Hippocampal formation (tissue), 2 donors: ENCODE data around the gene PEX14.

Experiments
- DNase-seq, 2 donors: peaks; one replicate each; lab custom pipeline; 2025; lab: John Stamatoyannopoulos, UW

Gene PEX14

GRCh38 chr1:10632691-10633090 is 157.9 kb downstream of the PEX14 start:
- no peak for DNase-seq

GRCh38 chr1:10633416-10633815 is 158.7 kb downstream of the PEX14 start:
- DNase-seq, result no peak

GRCh38 chr1:10634075-10634427 is 159.3 kb downstream of the PEX14 start:
- no peak for DNase-seq

- DNase-seq, result no peak
Measured at GRCh38 chr1:10634428-10635084, 159.8 kb downstream of the PEX14 start.

- no peak for DNase-seq
Measured at GRCh38 chr1:10635085-10635896, 160.5 kb downstream of the PEX14 start.

- no peak for DNase-seq
Measured at GRCh38 chr1:10635992-10636391, 161.2 kb downstream of the PEX14 start.

- no peak for DNase-seq
Measured at GRCh38 chr1:10637400-10637799, 162.7 kb downstream of the PEX14 start.

GRCh38 chr1:10637834-10638558 is 163.2 kb downstream of the PEX14 start:
- DNase-seq, result no peak

GRCh38 chr1:10638559-10639005 is 163.8 kb downstream of the PEX14 start:
- DNase-seq, result no peak

GRCh38 chr1:10639011-10639774 is 164.4 kb downstream of the PEX14 start:
- DNase-seq, result no peak

- DNase-seq, result no peak
Measured at GRCh38 chr1:10639775-10640578, 165.2 kb downstream of the PEX14 start.

- no peak for DNase-seq
Measured at GRCh38 chr1:10640843-10641553, 166.2 kb downstream of the PEX14 start.

GRCh38 chr1:10641976-10642375 is 167.2 kb downstream of the PEX14 start:
- DNase-seq, result no peak

GRCh38 chr1:10642403-10643080 is 167.8 kb downstream of the PEX14 start:
- no peak for DNase-seq

GRCh38 chr1:10643607-10644306 is 169.0 kb downstream of the PEX14 start:
- no peak for DNase-seq

- no peak for DNase-seq
Measured at GRCh38 chr1:10644307-10645128, 169.8 kb downstream of the PEX14 start.

- DNase-seq, result no peak
Measured at GRCh38 chr1:10646347-10646861, 171.7 kb downstream of the PEX14 start.
